SW480 (cell line): ENCODE results near the gene DUSP22.
"Not testable (repeated sequence)": the region's sequence is repeated elsewhere in the genome, so short reads cannot be mapped to it uniquely, and the experiment has no call there.

Source experiments
- DNase-seq: peaks from one replicate; pipeline ENCODE4 v3.0.0-alpha.2; 2016; ENCODE audit warnings: low spot score

DUSP22 gene

GRCh38 chr6:291697-292505 is at the start of gene DUSP22:
TSS of gene DUSP22 (plus strand) at chr6:292487. CDS start at chr6:292540, 53 bp downstream.
- peak; percentile 84 for DNase-seq

- no peak for DNase-seq
Observed at GRCh38 chr6:246352-246751, 45.9 kb upstream of the DUSP22 start.

DNA sequence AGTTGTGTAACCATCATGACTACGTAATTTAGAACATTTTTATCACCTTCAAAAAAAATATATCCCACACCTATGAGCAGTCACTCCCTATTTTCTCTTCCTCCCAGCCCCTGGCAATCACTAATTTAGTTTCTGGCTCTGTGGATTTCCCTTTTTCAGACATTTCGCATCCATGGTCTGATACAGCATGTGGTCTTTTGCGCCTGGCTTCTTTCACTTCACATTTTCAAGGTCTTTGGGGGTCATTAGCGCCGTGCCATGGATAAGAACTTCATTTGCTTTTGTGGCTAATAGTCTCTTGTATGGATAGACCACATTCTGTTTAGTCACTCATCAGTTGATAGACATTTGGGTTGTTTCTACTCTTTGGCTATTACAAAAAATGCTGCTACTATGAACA is 44.9 kb upstream of the DUSP22 start:
- no peak for DNase-seq

GRCh38 chr6:248046-248445 is 44.2 kb upstream of the DUSP22 start:
- not testable (repeated sequence) for DNase-seq

- no peak for DNase-seq
Observed at GRCh38 chr6:250676-251075, 41.6 kb upstream of the DUSP22 start.

- DNase-seq = no peak
Observed at GRCh38 chr6:251920-252319, 40.4 kb upstream of the DUSP22 start.

GRCh38 chr6:252775-253535 is 39.3 kb upstream of the DUSP22 start:
- no peak for DNase-seq

GRCh38 chr6:254016-254415 is 38.3 kb upstream of the DUSP22 start:
- no peak for DNase-seq

- DNase-seq = no peak
Observed at GRCh38 chr6:255041-255750, 37.1 kb upstream of the DUSP22 start.

DNA sequence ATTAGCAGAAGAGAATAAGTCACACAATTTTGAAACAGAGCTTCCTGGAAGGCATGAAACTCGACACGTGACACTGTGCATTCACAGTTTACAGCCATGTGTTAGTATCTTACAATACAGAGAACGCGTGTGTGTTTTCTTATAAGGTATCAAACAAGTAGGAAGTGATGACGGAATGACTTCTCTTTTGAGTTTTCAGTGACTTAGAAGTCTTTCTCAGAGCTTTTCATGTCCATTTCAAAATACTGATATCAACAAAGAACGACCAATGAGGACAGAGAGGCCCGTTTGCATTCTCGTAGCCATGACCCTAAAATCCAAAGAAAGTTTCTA is 36.6 kb upstream of the DUSP22 start:
- no peak for DNase-seq

- no peak for DNase-seq
Observed at GRCh38 chr6:256169-256568, 36.1 kb upstream of the DUSP22 start.

DNA sequence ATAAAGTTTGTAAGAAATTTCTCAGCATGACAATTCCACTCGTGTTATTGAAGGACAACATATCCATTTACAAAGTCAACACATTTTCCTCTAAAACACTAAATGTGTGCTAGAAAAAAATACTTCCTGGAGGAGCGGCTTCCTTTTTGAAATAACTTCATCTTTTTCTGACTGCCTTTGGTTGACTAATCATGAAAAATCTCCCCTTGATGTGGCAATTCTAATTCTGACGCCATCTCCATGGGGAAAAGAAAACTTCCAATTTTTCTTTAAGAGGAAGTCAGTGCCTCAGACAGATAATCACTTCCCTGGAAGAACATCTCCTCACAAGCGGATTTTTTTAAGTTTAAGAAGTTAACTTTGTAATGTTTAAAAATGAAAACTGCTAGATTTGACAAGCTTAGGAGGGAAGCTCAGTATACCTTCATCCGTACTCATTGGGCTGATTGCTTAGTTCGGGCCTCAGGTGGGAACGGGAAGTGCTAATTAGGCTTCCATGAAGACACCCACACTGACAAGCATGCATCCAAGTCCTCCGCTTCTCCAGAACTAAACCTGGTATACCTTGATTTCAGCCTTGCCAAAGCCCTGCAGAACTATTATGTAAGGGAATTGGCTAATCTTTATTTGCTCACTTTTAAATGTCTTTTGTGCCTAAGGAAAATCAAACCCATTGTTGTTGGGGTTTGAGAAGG is 35.1 kb upstream of the DUSP22 start:
- no peak for DNase-seq

- no peak for DNase-seq
Observed at GRCh38 chr6:257774-258173, 34.5 kb upstream of the DUSP22 start.

DNA sequence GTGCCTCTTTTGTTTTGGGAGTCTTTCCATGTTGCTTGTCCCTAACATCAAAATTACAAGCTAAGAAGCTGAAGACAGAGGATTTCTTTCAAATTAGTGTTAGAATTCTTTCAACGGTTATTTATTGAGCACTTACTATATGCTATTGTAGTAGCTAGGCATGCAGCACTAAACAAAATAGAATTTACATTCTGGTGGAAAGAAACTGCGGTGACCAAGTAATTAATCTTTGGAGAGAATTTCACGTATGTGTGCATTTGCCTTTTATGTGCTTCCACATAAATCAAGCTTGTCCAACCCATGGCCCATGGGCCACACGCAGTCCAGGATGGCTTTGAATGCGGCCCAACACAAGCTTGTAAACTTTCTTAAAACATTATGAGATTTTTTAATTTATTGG is 33.0 kb upstream of the DUSP22 start:
- DNase-seq = no peak

DNA sequence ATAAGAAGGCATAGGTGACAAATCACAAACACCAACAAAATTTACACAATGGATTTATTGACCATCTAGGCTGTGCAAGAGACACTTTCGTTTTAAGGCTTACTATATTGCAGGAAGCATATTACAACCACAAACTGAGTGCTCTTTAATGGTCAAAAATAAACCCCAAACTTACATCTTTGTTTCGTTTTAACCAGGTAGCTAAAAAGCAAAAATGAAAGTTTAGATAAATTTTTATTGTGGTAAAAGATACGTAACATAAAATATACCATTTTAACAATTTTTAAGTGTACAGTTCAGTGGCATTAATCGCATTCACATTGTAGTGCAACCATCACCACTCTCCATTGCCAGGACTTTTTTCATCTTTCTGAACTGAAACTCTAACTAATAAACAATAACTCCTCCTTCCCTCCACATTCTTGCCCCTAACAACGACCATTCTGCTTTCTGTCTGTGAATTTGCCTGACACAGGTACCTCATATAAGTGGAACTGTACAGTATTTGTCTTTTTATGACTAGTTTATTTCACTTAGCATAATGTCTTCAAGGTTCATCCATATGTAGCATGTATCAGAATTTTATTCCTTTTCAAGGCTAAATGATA is 32.3 kb upstream of the DUSP22 start:
- no peak for DNase-seq

- DNase-seq = no peak
Observed at GRCh38 chr6:264626-265025, 27.7 kb upstream of the DUSP22 start.

DNA sequence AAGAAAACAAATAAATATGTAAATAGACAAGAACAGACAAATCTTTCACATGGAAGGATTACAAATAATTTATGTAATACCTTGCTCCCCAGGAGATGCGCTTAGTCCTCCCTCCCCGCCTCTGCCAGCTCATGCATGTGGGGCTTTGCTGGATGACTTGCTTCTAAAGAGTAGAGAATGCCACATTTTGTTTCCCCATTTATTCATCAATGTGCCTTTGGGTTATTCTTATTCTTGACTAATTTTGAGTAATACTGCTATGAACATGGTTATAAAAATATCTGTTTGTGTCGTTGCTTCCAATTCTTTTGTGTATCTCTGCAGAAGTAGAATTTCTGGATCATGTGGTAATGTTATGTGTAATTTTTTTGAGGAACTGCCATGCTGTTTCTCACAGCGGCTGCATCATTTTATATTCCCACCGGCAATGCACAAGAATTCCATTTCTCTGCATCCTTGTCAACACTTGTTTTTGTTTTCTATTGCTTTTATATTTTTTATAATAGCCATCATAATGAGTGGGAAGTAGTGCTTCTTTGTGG is 23.8 kb upstream of the DUSP22 start:
- DNase-seq = no peak

GRCh38 chr6:273551-274058 is 18.7 kb upstream of the DUSP22 start:
- no peak for DNase-seq

DNA sequence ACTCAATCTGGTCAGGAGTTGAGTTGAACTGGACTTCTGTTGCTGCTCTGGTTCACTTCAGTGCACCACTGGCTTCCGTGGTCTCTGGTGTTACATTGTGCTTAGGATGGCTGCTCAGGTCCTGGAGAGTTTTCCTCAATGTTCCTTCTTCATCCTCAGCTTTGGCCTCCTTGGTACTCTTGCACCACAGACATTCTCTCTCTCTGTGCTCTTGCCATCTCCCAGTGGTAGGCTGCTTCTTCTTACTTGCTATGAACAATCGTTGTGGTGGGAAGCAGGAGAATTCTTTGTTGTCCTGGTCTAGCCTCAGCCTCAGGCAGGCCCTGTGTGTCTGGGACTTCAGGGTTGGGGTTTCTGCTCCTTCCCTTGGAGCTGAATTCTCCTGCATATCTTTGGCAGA is 14.5 kb upstream of the DUSP22 start:
- DNase-seq = no peak

- DNase-seq = no peak
Observed at GRCh38 chr6:278494-278893, 13.8 kb upstream of the DUSP22 start.

DNA sequence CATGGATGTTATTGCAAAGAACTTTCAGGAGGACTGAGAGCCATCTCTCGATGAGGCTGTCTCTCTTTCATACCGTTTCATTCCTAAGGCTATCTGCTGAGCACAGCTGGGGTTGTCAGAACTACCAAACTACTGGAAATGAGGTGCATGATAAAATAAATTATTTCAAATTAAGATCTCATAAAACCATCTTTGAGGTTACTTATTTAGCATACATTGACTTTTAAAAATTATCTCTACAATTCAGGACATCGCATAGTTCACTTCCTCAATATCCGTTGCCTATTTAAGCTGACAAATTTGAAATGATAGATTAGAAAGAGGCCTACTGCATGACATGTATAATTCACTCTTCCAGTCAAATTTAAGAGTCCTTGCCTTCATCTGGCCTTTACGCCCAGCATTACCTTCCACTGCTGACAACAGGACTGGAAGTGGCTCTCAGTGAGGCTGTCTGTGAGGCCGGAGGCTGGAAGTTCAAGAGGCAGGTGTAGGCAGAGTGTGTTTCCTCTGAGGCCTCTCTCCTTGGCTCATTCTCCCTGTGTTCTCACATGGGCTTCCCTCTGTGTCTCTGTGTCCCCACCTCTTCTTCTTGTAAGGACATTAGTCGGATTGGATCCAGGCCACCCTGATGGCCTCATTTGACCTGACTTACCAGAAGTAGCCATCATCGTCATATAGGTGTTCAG is 12.8 kb upstream of the DUSP22 start:
- DNase-seq = no peak
